OCI-LY7 (cell line): ENCODE measurements around the gene GSX1. TPM values are rescaled to one million over a fixed set of nuclear protein-coding genes. Genes with fewer than 3 reads are reported as not detected.
"Not testable (repeated sequence)": the region's sequence is repeated elsewhere in the genome, so short reads cannot be mapped to it uniquely, and the experiment has no call there.

Source experiments
- Bru-seq: library from RNA; stranded (reverse); fragments of 400-500 nt; gene quantifications from one replicate; lab custom pipeline; 2021; lab: Mats Ljungman, UMichigan
- BruChase-seq, 2 experiments: library from RNA; stranded (reverse); fragments of 400-500 nt; gene quantifications; one replicate each; lab custom pipeline; 2021; lab: Mats Ljungman, UMichigan
- BruUV-seq: library from RNA; stranded (reverse); fragments of 400-500 nt; replicated peaks from 2 replicates; lab custom pipeline; 2021; lab: Mats Ljungman, UMichigan
- CTCF ChIA-PET: fragments of 300-600 bp; sonication (Branson Sonifier 250); formaldehyde crosslinking; loops from one replicate; lab custom pipeline; 2022; ENCODE audit warnings: antibody characterized with exemption; ENCODE audit not compliant: unreplicated experiment; lab: Charles Lee
- POLR2A ChIA-PET: fragments of 300-600 bp; sonication (Branson Sonifier 250); formaldehyde crosslinking; loops from one replicate; lab custom pipeline; 2022; ENCODE audit warnings: antibody characterized with exemption; lab: Charles Lee
- DNase-seq: peaks from one replicate; pipeline ENCODE4 v3.0.0-alpha.2; 2015; ENCODE audit warnings: low spot score
- H2AFZ ChIP-seq: fragments of 200-600 bp; sonication (generic), shearing (Covaris generic); 2 replicates; pipeline ENCODE4 v1.6.1; 2014; ENCODE audit warnings: mild to moderate bottlenecking, antibody characterized with exemption, low read length, moderate library complexity
- H3K27ac ChIP-seq: fragments of 200-600 bp; sonication (generic); 2 replicates; pipeline ENCODE4 v1.5.1; 2014; ENCODE audit warnings: mixed run types, low read depth, mild to moderate bottlenecking, moderate library complexity, low read length, inconsistent platforms; ENCODE audit not compliant: poor library complexity, severe bottlenecking
- H3K36me3 ChIP-seq: fragments of 200-600 bp; sonication (generic); 2 replicates; pipeline ENCODE4 v1.6.1; 2014; ENCODE audit warnings: mild to moderate bottlenecking, antibody characterized with exemption, low read length, moderate library complexity, mixed read lengths; ENCODE audit not compliant: insufficient read depth
- H3K4me1 ChIP-seq: fragments of 200-600 bp; sonication (generic); 2 replicates; pipeline ENCODE4 v1.5.1; 2014; ENCODE audit warnings: mild to moderate bottlenecking, low read length; ENCODE audit not compliant: insufficient read depth, poor library complexity, severe bottlenecking
- H3K4me2 ChIP-seq: fragments of 200-600 bp; sonication (generic); 2 replicates; pipeline ENCODE4 v1.6.1; 2014; ENCODE audit warnings: mild to moderate bottlenecking, low read length
- H3K4me3 ChIP-seq: fragments of 200-600 bp; sonication (generic); 2 replicates; pipeline ENCODE4 v1.5.1; 2014; ENCODE audit warnings: mild to moderate bottlenecking, low read depth, low read length; ENCODE audit not compliant: poor library complexity, severe bottlenecking
- H3K79me2 ChIP-seq: fragments of 200-600 bp; sonication (generic); 2 replicates; pipeline ENCODE4 v1.6.1; 2016; ENCODE audit warnings: low read depth, mild to moderate bottlenecking, low read length, moderate library complexity, mixed read lengths; ENCODE audit not compliant: insufficient read depth
- H3K9me2 ChIP-seq: fragments of 200-600 bp; sonication (generic); 2 replicates; pipeline ENCODE4 v1.6.1; 2016; ENCODE audit warnings: mild to moderate bottlenecking, low read length, mixed read lengths; ENCODE audit not compliant: insufficient read depth
- H3K9me3 ChIP-seq: fragments of 200-600 bp; sonication (generic); 2 replicates; pipeline ENCODE4 v1.6.1; 2014; ENCODE audit warnings: mild to moderate bottlenecking, mixed run types, low read length, mixed read lengths
- H4K20me1 ChIP-seq: fragments of 200-600 bp; sonication (generic); 2 replicates; pipeline ENCODE4 v1.6.1; 2014; ENCODE audit warnings: mild to moderate bottlenecking, antibody characterized with exemption, low read length, moderate library complexity, mixed read lengths; ENCODE audit not compliant: insufficient read depth
- EZH2phosphoT487 ChIP-seq: fragments of 200-600 bp; sonication (generic); IDR thresholded peaks from 2 replicates; pipeline ENCODE4 v1.6.1; 2018; ENCODE audit warnings: low read depth, borderline replicate concordance, mild to moderate bottlenecking, mixed run types, antibody characterized with exemption, low read length, moderate library complexity, mixed read lengths
- intact Hi-C: fragments of 100-400 bp; cut with micrococcal nuclease; formaldehyde crosslinking; loops from one replicate; pipeline ENCODE4 v1.10.0; 2022; ENCODE audit not compliant: unreplicated experiment
- long read RNA-seq: library from polyadenylated mRNA; stranded (forward); transcript quantifications from one replicate; pipeline ENCODE4 v2.0.0, GENCODE V29; 2022
- total RNA-seq, 2 experiments: library from RNA; depleted of rRNA in 1 of 2; stranded (reverse); fragments of >200 nt in 1 of 2; shearing (Covaris generic) in 1 of 2; gene quantifications; 2 replicates each; pipeline ENCODE4 v1.2.3, GENCODE V29; 2014 to 2022
- TF ChIP-seq, protein P1 (sequence below): fragments of 200-600 bp; sonication (generic); conservative IDR thresholded peaks from 2 replicates; pipeline ENCODE4 v1.5.1; 2014; ENCODE audit warnings: mild to moderate bottlenecking, antibody characterized with exemption, low read length, moderate library complexity, mixed read lengths

The GSX1 gene
- total RNA-seq (2014; rRNA removed; shearing (Covaris generic)) (not detected in 2 replicates), total RNA-seq (2022) (not detected in 2 replicates), Bru-seq, nascent RNA (not detected), BruChase-seq, experiment 1, labeled RNA remaining after a 6-hour chase (not detected), BruChase-seq, experiment 2, labeled RNA remaining after a 2-hour chase (not detected)
- long read RNA-seq = 0 reads

DNA sequence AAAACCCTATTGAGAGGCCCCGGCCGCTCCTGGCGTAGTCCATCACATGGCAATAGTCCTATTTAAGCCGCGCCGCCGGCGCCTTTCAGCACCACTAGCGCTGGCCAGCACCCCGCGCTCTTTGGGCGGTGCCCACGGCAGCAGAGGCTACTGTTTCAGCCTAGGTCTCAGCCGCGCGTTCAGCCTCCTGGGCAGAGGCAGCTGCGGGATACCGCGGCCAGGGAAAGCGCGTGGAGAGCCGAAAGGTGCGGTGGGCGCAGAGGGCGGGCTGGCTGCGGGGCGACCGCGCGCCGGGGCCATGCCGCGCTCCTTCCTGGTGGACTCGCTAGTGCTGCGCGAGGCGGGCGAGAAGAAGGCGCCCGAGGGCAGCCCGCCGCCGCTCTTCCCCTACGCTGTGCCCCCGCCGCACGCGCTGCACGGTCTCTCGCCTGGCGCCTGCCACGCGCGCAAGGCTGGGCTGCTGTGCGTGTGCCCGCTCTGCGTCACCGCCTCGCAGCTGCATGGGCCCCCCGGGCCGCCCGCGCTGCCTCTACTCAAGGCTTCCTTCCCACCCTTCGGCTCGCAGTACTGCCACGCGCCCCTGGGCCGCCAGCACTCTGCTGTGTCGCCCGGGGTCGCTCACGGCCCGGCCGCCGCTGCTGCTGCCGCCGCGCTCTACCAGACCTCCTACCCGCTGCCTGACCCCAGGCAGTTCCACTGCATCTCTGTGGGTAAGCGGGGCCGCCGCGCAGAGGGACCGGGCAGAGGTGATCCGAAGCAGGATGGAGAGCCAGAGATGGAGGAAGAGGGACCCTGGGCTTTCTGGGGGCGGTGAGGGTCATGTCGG, at the start of gene GSX1:
GSX1 (plus strand) TSS at position 91 of the 826 bp plus-strand sequence; CDS start at position 299, 208 bp downstream.
- intact Hi-C loops = no loop called here
- no peaks in the 10 kb centered on the region for H3K9me3 ChIP-seq
- TF ChIP-seq, protein P1, sequence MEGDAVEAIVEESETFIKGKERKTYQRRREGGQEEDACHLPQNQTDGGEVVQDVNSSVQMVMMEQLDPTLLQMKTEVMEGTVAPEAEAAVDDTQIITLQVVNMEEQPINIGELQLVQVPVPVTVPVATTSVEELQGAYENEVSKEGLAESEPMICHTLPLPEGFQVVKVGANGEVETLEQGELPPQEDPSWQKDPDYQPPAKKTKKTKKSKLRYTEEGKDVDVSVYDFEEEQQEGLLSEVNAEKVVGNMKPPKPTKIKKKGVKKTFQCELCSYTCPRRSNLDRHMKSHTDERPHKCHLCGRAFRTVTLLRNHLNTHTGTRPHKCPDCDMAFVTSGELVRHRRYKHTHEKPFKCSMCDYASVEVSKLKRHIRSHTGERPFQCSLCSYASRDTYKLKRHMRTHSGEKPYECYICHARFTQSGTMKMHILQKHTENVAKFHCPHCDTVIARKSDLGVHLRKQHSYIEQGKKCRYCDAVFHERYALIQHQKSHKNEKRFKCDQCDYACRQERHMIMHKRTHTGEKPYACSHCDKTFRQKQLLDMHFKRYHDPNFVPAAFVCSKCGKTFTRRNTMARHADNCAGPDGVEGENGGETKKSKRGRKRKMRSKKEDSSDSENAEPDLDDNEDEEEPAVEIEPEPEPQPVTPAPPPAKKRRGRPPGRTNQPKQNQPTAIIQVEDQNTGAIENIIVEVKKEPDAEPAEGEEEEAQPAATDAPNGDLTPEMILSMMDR = no peak
- no peak for TF ChIP-seq EZH2phosphoT487
- H2AFZ ChIP-seq = no peak within 1 kb of the TSS
- H3K4me3 ChIP-seq = no peak within 1 kb of the TSS
- peaks cover 12% of the 10 kb centered on the region for H3K4me1 ChIP-seq
- no TSS peak for BruUV-seq
- H3K4me2 ChIP-seq = peak within 1 kb of the TSS; percentile 50; the same call in 1 of the 2 replicates
- H4K20me1 ChIP-seq = no peaks in the 10 kb centered on the region
- H3K79me2 ChIP-seq = no peaks in the 10 kb centered on the region
- CTCF ChIA-PET = no interaction called here
- no peak for DNase-seq
- no peak within 1 kb of the TSS for H3K27ac ChIP-seq
- POLR2A ChIA-PET = no interaction called here
- no peaks in the 10 kb centered on the region for H3K36me3 ChIP-seq
- no peaks in the 10 kb centered on the region for H3K9me2 ChIP-seq

DNA sequence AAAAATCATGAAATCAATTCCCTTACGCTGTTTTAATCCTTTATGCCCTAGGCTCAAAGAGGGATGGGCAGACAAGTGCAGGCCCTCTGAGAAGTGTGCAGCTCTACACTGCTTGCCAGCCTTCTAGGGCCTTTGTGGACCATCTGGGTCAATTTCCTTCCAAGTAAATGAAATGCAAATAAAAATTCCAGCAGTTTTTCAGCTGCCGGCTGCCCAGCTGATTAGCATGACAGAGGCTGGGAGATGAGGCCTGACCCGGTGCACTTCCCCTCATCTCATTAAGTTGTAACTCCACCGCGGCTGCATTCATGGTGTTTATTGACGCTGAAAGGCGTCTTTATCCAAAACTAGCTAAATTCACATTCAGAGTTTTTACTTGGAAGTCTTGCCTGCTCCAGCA, 47.5 kb upstream of the GSX1 start:
- Histone ChIP-seq H3K79me2 (no peaks in the 10 kb centered on the region), H3K36me3 (no peaks in the 10 kb centered on the region), H3K27ac (no peak overlapping the region), H3K4me3 (no peak overlapping the region), H3K9me2 (no peaks in the 10 kb centered on the region), H3K4me1 (no peaks in the 10 kb centered on the region), H2AFZ (no peak overlapping the region), H3K4me2 (no peak overlapping the region), H4K20me1 (no peaks in the 10 kb centered on the region), H3K9me3 (no peaks in the 10 kb centered on the region)
- CTCF ChIA-PET = no interaction called here
- intact Hi-C loops = no loop called here
- DNase-seq = no peak
- TF ChIP-seq EZH2phosphoT487 = no peak
- TF ChIP-seq, protein P1 = no peak
- POLR2A ChIA-PET = no interaction called here
- no TSS peak for BruUV-seq

DNA sequence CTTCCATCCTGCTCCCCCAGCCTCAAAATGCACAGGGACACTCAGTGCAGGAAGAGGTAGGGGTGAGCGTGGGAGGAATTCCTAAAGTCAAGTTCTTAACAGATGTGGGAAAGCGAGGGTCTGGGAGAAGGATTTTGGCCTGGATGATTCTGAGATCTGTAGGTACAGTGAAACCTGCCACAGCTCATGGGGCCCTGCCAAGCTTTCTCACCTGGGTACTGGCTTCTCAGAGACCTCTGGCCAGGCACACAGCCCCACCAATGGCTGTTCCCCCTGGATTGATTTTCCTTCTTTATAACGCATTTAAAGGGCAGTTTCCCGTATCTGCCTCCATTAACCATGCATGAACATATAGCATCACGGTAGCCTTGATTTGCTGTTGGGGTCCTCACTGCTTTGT, 47.0 kb upstream of the GSX1 start:
- Histone ChIP-seq H2AFZ (no peak overlapping the region), H3K9me2 (no peaks in the 10 kb centered on the region), H3K4me2 (no peak overlapping the region), H3K4me3 (no peak overlapping the region), H3K4me1 (no peaks in the 10 kb centered on the region), H3K27ac (no peak overlapping the region), H4K20me1 (no peaks in the 10 kb centered on the region), H3K9me3 (no peaks in the 10 kb centered on the region), H3K79me2 (no peaks in the 10 kb centered on the region), H3K36me3 (no peaks in the 10 kb centered on the region)
- no peak for DNase-seq
- ChIA-PET CTCF (no interaction called here), POLR2A (interaction anchor here (0.6 kb wide), 1 partner anchor 234 kb away, joined by 3 read pairs; no protein-coding TSS in a partner anchor)
- TF ChIP-seq, protein P1 = no peak
- no peak for TF ChIP-seq EZH2phosphoT487
- BruUV-seq = no TSS peak
- intact Hi-C loops = no loop called here

DNA sequence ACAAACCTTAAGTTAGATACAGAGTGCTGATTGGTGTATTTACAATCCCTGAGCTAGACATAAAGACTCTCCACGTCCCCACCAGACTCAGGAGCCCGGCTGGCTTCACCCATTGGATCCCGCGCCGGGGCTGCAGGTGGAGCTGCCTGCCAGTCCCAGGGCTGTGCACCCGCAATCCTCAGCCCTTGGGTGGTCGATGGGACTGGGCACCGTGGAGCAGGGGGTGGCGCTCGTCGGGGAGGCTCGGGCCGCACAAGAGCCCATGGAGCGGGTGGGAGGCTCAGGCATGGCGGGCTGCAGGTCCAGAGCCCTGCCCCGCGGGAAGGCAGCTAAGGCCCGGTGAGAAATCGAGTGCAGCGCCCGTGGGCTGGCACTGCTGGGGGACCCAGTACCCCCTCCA, 44.1 kb upstream of the GSX1 start:
- H3K79me2 ChIP-seq, H3K4me3 ChIP-seq, H2AFZ ChIP-seq, H3K27ac ChIP-seq, POLR2A ChIA-PET, DNase-seq, H3K9me3 ChIP-seq, BruUV-seq, intact Hi-C loops, H3K4me2 ChIP-seq, H4K20me1 ChIP-seq, H3K4me1 ChIP-seq, H3K9me2 ChIP-seq, CTCF ChIA-PET, H3K36me3 ChIP-seq: not testable (repeated sequence)
